Measurements from ENCODE around the gene CALR3. TPM values are rescaled to one million over a fixed set of nuclear protein-coding genes. Genes with fewer than 3 reads are reported as not detected.
"Not testable (repeated sequence)": the region's sequence is repeated elsewhere in the genome, so short reads cannot be mapped to it uniquely, and the experiment has no call there.

Gene CALR3
- total RNA-seq, 1 donor from 2014 or later: not detected

- no peak for DNase-seq (ENCODE audit: low read depth)
- no peaks in the 10 kb centered on the region for H3K36me3 ChIP-seq (ENCODE audit: control insufficient read depth, insufficient read depth, low read length)
- no peak overlapping the region for H3K4me3 ChIP-seq (ENCODE audit: low read depth, low read length)
- TF ChIP-seq CTCF (IDR thresholded peaks at IDR 0.05; ENCODE audit: insufficient read depth, low read length, poor library complexity, severe bottlenecking): no peak
- H3K27me3 ChIP-seq (ENCODE audit: control insufficient read depth, insufficient read depth, low read length): no peaks in the 10 kb centered on the region
Measured at GRCh38 chr19:16506961-16507360, 11.0 kb upstream of the CALR3 start.

GRCh38 chr19:16506161-16506560, 10.2 kb upstream of the CALR3 start:
- DNase-seq (ENCODE audit: low read depth); H3K36me3 ChIP-seq (ENCODE audit: control insufficient read depth, insufficient read depth, low read length): not testable (repeated sequence)

GRCh38 chr19:16504271-16504670, 8.3 kb upstream of the CALR3 start:
- no peak for DNase-seq (ENCODE audit: low read depth)
- Histone ChIP-seq H3K4me3 (ENCODE audit: low read depth, low read length) (no peak overlapping the region), H3K36me3 (ENCODE audit: control insufficient read depth, insufficient read depth, low read length) (no peaks in the 10 kb centered on the region), H3K27me3 (ENCODE audit: control insufficient read depth, insufficient read depth, low read length) (no peaks in the 10 kb centered on the region)
- TF ChIP-seq CTCF (IDR thresholded peaks at IDR 0.05; ENCODE audit: insufficient read depth, low read length, poor library complexity, severe bottlenecking): no peak

More at GRCh38 chr19:16506161-16506560, 10.2 kb upstream of the CALR3 start:
- H3K27me3 ChIP-seq (ENCODE audit: control insufficient read depth, insufficient read depth, low read length); H3K4me3 ChIP-seq (ENCODE audit: low read depth, low read length): not testable (repeated sequence)

- Histone ChIP-seq H3K4me3 (ENCODE audit: low read depth, low read length) (no peak overlapping the region), H3K36me3 (ENCODE audit: control insufficient read depth, insufficient read depth, low read length) (no peaks in the 10 kb centered on the region), H3K27me3 (ENCODE audit: control insufficient read depth, insufficient read depth, low read length) (no peaks in the 10 kb centered on the region)
- DNase-seq (ENCODE audit: low read depth): no peak
- TF ChIP-seq CTCF (IDR thresholded peaks at IDR 0.05; ENCODE audit: insufficient read depth, low read length, poor library complexity, severe bottlenecking): no peak
Measured at GRCh38 chr19:16497837-16498236, 1.9 kb upstream of the CALR3 start.

GRCh38 chr19:16497042-16497441, 1.1 kb upstream of the CALR3 start:
- Histone ChIP-seq H3K27me3 (ENCODE audit: control insufficient read depth, insufficient read depth, low read length) (no peaks in the 10 kb centered on the region), H3K4me3 (ENCODE audit: low read depth, low read length) (peak overlapping the region; percentile 87), H3K36me3 (ENCODE audit: control insufficient read depth, insufficient read depth, low read length) (no peaks in the 10 kb centered on the region)
- no peak for DNase-seq (ENCODE audit: low read depth)
- TF ChIP-seq CTCF (IDR thresholded peaks at IDR 0.05; ENCODE audit: insufficient read depth, low read length, poor library complexity, severe bottlenecking): no peak

GRCh38 chr19:16496613-16496983, 631 bp upstream of the CALR3 start:
- Histone ChIP-seq H3K36me3 (ENCODE audit: control insufficient read depth, insufficient read depth, low read length) (no peaks in the 10 kb centered on the region), H3K4me3 (ENCODE audit: low read depth, low read length) (peak overlapping the region; percentile 87), H3K27me3 (ENCODE audit: control insufficient read depth, insufficient read depth, low read length) (no peaks in the 10 kb centered on the region)
- TF ChIP-seq CTCF (IDR thresholded peaks at IDR 0.05; ENCODE audit: insufficient read depth, low read length, poor library complexity, severe bottlenecking): no peak
- DNase-seq (ENCODE audit: low read depth): no peak

GRCh38 chr19:16486476-16486875, 9.5 kb downstream of the CALR3 start:
- DNase-seq (ENCODE audit: low read depth); H3K36me3 ChIP-seq (ENCODE audit: control insufficient read depth, insufficient read depth, low read length): not testable (repeated sequence)

More at GRCh38 chr19:16486476-16486875, 9.5 kb downstream of the CALR3 start:
- H3K4me3 ChIP-seq (ENCODE audit: low read depth, low read length); H3K27me3 ChIP-seq (ENCODE audit: control insufficient read depth, insufficient read depth, low read length): not testable (repeated sequence)

All from kidney epithelial cell (primary cell).